COLO668 (cell line): Measurements from ENCODE around the gene SIK2.
"Not testable (repeated sequence)": the region's sequence is repeated elsewhere in the genome, so short reads cannot be mapped to it uniquely, and the experiment has no call there.

Source experiments
- DNase-seq: peaks from one replicate; lab custom pipeline; 2025; ENCODE audit not compliant: unreplicated experiment; lab: John Stamatoyannopoulos, UW

SIK2 gene

GRCh38 chr11:111655924-111656323 lies 53.7 kb downstream of the SIK2 start:
- no peak for DNase-seq

GRCh38 chr11:111657905-111658304 lies 55.7 kb downstream of the SIK2 start:
- not testable (repeated sequence) for DNase-seq

GRCh38 chr11:111658493-111658892 lies 56.2 kb downstream of the SIK2 start:
- DNase-seq, result not testable (repeated sequence)

GRCh38 chr11:111659201-111660115 lies 57.2 kb downstream of the SIK2 start:
- no peak for DNase-seq

- no peak for DNase-seq
Measured at GRCh38 chr11:111660822-111661221, 58.6 kb downstream of the SIK2 start.

- DNase-seq, result no peak
Measured at GRCh38 chr11:111663820-111664219, 61.6 kb downstream of the SIK2 start.

GRCh38 chr11:111665777-111666176 lies 63.5 kb downstream of the SIK2 start:
- no peak for DNase-seq

GRCh38 chr11:111668980-111669379 lies 66.7 kb downstream of the SIK2 start:
- DNase-seq, result no peak

- no peak for DNase-seq
Measured at GRCh38 chr11:111671383-111671782, 69.1 kb downstream of the SIK2 start.

GRCh38 chr11:111672949-111673348 lies 70.7 kb downstream of the SIK2 start:
- no peak for DNase-seq

- no peak for DNase-seq
Measured at GRCh38 chr11:111674941-111675340, 72.7 kb downstream of the SIK2 start.

GRCh38 chr11:111675891-111676290 lies 73.6 kb downstream of the SIK2 start:
- DNase-seq, result no peak

- DNase-seq, result no peak
Measured at GRCh38 chr11:111676878-111677585, 74.8 kb downstream of the SIK2 start.

GRCh38 chr11:111680486-111681175 lies 78.4 kb downstream of the SIK2 start:
- no peak for DNase-seq

GRCh38 chr11:111683806-111684205 lies 81.6 kb downstream of the SIK2 start:
- DNase-seq, result no peak

- DNase-seq, result no peak
Measured at GRCh38 chr11:111684251-111684650, 82.0 kb downstream of the SIK2 start.

GRCh38 chr11:111688013-111688412 lies 85.8 kb downstream of the SIK2 start:
- no peak for DNase-seq

- DNase-seq, result no peak
Measured at GRCh38 chr11:111691176-111691575, 88.9 kb downstream of the SIK2 start.

- DNase-seq, result no peak
Measured at GRCh38 chr11:111691741-111692140, 89.5 kb downstream of the SIK2 start.

GRCh38 chr11:111693224-111693937 lies 91.1 kb downstream of the SIK2 start:
- no peak for DNase-seq

GRCh38 chr11:111694851-111695250 lies 92.6 kb downstream of the SIK2 start:
- no peak for DNase-seq
